Left kidney (tissue), 2 donors: ENCODE data around the gene LPP. TPM values are rescaled to one million over a fixed set of nuclear protein-coding genes. Genes with fewer than 3 reads are reported as not detected.

Experiments
- DNase-seq: peaks from one replicate; pipeline ENCODE4 v3.0.0-alpha.2; 2013
- polyA plus RNA-seq: library from polyadenylated mRNA; unstranded; fragments of 120-200 nt; gene quantifications from one replicate; pipeline ENCODE4 v1.2.1, GENCODE V29; 2013; ENCODE audit not compliant: insufficient read length

The LPP gene
- polyA plus RNA-seq, 1 donor: 32.9 TPM

DNA sequence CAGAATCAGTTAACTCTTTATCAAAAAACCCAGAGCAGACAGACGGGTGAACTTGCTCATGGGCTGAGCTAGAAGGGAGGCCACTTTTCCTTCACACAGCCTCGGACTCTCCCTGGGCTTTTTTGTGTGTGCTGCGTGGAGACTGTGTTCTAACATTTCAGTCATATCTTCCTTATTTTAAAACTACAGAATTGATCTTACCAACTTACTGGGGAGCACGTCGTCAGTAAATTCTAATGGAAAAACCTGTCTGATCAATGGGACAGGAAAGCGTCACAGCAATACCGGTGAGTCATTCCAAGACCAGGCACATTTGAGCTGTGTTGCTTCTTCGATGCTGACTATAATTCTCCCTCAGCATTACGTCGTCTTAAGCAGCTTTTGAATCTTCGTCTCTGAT is 145.1 kb downstream of the LPP start:
- DNase-seq: no peak

DNA sequence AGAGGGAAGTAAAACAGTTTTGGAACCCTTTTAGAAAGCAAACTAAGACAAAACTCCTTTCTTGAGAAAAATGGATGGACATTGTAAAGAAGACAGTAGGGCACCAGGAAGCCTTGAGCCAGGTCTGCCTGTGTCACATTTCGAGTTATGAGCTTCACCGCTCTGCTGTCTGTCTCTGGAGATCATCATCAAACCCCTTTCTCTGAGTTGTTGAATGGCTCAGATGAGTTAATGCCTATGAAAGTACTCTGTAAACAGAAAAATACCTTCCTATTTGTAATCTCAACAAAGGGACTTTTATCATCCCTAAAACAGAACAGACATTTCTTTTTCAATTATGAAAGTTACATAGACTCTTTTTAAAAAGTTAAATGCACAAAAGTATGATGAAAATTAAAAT is 145.8 kb downstream of the LPP start:
- no peak for DNase-seq

DNA sequence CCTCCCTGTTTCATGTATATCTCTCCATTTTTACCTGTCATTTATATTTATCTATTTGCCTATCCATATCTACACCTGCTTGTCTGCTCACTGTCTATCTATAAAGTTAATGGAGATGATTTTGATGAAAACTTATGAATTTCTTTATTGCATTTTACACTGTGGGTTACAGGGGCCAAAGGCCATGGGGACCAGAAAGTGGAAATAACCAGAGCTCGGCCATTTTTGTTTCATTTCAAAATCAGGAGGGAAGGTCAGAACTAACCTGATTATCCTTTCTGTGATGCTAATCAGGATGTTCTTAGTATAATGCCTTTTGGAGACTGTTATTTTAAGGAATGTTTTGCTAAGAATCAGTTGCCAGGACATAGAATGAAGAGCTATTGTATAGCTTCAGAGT is 147.2 kb downstream of the LPP start:
- no peak for DNase-seq

GRCh38 chr3:188303286-188303799 is 149.4 kb downstream of the LPP start:
- DNase-seq: no peak

DNA sequence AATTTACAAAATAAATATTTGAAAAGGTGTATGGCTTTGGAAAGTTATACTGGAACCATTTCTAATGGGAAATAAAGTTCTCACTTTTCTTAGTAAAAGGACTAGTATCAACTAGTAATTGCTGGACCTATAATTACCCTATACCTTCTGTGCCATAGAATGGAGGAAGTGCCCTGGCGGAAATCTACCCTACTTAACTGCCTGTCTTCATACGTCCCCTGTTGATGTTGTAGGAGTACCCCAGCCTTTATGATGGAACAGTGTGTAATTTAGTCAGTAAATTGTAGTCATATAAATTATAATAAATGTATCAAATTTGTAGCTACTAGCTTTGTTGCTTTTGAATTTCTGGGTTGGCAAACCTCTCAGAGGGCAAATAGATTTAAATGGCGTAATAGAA is 149.9 kb downstream of the LPP start:
- DNase-seq: no peak

GRCh38 chr3:188304501-188304900 is 150.5 kb downstream of the LPP start:
- DNase-seq: no peak

DNA sequence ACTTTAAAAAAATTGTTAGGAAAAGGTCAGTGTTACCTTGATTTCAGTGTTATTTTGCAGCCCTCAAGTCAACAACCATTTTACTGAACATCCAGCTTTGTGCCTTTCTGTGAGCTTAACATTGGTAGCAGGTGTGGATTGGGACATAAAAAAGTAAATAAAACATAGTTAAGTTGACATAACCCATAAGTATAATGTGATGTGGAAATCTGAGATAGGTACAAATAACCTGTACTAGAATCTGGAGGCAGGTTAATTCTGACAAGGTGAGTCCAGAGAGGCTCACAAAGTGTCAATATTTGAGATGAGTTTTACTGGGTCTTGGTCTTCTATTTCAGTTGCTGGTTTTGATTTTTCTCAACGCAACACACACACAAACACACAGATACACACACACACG is 151.3 kb downstream of the LPP start:
- DNase-seq: no peak

DNA sequence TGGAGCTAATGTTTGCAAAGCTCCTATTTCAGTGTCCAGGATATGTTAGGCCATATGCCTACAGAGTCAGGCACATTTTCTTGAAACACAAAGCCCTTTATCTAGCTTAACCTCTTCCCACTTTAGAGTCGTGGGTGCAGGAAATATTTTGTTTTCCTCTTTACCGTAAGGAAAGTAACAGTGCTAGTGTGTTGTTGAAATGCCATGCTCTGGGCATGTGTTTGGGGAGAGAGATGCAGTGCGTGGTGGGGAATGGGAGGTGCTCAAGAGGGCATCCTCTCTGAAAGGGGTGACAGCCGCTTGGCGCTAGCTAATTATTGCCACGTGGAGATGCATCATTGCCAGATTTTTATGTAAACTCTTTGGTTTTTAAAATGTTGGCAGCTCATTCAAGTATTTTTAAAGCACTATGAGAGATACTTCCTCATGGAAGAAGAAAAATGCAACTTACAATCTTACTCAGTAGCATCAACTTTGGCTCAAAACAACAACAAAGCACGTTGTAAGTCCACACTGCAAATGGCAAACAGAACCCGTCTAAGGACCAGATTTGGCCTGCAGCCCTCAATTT is 152.6 kb downstream of the LPP start:
- no peak for DNase-seq

DNA sequence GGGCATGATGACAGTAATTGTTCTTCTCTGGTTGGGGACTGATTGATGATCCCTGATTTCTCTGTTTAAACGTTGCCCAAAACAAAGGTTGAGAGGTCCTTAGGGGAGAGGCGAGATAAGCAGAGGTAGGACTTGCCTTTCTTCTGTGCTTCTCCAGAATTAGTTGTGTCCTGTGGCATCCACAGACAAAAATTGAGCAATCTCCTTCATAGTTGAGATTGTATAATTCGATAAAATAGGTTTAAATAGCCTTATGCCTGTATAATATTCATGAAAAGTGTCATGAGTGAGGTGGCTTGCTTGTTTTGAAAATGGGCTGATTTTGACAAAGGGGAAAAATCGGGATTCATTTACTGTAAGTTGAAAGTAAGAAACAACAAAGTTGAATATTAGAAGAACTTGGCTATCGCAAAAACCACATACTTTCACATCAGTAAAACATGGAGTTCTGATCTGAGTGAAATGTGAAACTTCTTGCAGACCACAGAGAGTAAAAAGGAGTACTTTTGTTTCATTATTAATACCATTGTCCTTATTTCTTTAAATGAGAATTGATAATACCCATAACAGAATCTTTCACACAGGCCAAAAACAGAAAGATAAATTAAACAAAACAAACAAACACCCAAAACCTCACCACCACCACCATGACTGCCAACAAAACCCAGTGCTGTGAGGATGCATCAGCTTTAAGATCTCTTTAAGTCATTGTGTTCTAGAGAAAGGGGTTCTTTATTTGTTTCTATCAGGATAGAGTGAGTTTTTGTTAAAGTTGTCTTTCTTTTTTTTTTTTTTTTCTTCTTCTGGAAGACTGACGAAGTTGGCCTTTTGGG is 155.7 kb downstream of the LPP start:
- DNase-seq: no peak

DNA sequence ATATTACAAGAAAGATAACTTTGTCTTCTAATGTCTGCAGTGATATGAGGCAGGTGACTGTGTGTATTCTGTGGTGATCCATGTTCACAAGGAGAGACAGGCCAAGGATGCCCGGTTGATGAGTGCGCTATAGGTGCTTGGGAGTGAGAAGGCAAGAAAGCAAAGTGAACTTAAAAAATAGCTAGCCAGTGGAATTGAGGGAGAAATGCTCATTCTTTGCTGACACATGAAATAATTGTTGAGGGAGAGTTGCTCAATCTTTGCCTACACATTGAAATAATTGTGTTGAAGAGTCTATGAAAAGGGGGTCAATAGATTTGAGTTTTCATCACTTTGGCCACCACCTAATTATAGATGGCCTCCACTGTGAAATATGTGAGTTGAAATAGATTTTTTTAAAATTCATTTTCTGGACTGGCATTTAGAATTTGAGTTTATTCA is 156.3 kb downstream of the LPP start:
- DNase-seq: no peak

DNA sequence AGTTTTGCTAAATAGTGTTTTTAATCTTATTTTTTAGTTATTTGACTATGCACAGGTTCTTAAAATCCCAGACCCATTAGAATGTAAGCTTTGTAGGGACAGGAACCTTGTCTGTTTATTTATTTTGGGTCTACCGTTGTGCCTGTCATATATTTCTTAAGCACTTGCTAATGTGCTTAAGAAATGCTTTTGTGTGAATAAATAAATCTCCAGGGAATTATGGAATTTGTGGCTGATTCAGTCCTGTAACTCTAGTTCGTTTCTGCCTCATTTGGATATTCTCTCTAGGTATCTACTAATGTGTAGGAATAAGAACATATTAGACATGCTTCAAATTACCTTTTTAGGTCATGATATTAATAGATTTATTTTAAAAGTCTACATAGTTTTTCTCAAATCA is 161.6 kb downstream of the LPP start:
- DNase-seq: no peak

DNA sequence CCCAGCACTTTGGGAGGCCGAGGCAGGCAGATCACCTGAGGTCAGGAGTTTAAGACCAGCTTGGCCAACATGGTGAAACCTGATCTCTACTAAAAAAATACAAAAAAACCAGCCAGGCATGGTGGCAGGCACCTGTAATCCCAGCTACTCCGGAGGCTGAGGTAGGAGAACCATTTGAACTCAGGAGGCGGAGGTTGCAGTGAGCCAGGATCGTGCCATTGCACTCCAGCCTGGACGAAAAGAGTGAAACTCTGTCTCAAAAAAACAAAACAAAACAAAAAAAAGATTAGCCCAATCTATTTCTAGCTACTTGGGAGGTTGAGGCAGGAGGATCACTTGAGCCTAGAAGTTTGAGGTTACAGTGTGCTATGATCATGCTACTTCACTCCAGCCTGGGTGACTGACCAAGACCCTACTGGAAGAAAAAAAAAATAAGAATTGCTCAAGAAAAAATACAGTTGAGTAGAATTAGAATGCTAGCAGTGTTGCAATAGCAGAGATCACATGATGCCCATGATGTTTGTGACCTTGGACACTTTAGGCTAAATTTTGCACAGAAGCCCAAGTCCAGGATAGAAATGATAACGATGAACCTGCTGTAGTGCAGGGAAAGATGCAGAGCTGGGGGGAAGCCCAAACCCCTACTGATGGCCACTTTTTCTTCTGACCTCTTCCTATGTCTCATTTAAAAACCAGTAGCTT is 162.2 kb downstream of the LPP start:
- DNase-seq: no peak

DNA sequence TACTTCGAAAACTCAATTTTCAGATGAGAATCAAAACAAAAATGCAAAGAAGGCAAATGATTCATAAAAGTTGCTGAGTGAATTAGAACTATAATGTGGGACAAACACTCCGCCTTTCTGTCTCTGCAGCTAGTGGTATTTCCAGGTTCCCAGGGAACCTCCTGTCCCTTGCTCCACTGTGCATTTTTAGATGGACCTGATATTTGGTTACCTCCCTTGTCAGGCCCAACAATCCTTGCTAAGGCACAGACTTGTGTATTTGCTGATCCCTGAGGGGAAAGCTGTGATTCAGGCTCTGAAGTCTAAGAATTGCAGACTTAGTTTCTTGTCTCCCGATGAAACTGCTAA is 162.7 kb downstream of the LPP start:
- no peak for DNase-seq

- DNase-seq: no peak
These were observed 165.6 kb downstream of the LPP start for GRCh38 chr3:188319569-188319968.

- DNase-seq: no peak
These were observed 166.8 kb downstream of the LPP start for GRCh38 chr3:188320757-188321156.

DNA sequence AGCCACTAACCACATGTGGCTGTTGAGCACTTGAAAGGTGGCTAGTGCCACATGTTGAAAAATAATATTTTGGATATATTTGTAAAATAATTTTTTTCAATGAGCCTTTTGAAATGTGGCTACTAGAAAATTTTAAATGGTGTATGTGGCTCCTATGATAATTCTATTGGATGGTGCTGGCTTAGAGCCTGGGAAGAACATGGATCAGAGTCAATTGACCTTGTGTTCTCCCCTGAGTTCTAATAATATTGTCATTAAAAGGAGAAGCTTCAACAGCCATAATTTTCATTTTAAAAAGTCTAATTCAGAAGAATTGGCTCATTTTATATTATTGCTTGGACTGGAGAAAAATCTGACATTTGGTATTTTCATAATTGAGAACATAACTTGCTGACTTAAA is 167.3 kb downstream of the LPP start:
- no peak for DNase-seq

DNA sequence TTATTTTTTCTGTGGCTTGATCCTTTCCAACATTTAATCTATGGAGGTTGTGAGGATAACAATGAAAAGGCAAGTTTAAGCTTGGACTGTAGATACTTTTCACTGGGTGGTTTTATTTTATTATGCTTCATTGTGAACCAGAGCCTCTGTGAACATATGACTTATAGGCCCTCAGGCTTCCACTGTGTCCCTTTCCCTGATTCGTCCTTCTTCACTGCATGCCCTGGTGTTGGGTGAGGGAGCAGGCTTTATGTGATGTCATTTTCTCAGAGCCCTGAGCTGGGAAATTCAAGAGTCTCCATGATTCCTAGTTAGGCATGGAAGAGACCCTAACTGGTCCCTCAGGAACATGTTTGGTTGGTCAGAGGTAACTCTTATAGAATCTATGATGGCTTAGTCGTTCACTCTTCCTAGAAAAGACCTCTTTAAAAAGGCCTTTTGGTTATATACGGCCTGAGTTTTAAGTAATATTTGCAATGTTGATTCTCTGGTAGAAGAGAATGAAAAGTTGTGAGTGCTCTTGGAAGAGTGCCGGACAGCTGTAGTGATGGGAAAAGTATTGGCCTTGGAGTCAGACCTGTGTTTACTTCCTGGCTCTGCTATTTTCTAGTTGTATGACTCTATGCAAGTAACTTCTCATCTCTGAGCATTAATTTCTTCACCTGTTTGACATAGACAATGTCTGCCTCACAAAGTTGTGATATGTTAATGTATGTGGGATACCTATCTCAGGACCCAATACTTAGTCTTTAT is 168.4 kb downstream of the LPP start:
- DNase-seq: no peak

GRCh38 chr3:188323067-188323842 is 169.3 kb downstream of the LPP start:
- DNase-seq: no peak

DNA sequence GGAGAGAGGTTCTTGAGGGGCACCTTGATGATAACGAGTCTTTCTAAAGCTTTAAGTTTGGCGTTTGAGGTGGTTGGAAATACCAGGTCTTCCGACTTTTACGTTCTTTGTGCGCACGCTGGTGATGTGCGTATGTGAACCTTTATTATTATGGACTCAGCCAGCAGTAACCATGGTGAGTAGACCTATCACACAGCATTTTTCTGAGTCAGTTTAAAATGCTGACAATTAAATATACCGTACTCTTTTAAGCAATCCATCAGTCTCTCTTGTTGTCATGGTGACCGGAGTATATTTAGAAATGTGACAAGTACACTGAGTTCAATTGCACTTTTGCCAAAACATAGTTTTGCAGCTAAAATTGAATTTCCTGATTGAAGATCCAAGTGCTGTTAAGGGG is 172.2 kb downstream of the LPP start:
- DNase-seq: no peak

DNA sequence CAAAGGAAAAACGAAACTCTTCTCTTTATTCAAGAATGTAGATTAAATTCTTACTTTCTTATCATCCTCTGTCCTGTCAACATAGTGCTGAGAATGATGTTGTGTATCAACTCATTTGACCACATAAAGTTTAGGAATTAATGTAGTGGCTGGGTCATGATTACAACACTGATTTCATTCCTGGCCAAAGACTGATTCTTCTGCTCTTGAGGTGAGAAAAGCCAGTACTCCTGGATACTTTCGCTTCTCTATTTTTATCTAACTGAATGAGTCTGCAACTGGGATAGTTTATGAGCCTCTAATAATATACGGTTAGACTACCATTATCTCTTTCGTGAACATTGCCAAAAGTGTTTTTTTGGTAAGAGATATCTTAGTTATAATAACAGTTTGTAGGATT is 173.0 kb downstream of the LPP start:
- DNase-seq: no peak

- DNase-seq: no peak
These were observed 173.5 kb downstream of the LPP start for GRCh38 chr3:188327433-188327832.

GRCh38 chr3:188330138-188330537 is 176.2 kb downstream of the LPP start:
- no peak for DNase-seq
